OCI-LY7 (cell line): Measurements from ENCODE around the gene TNPO1.

ENCODE experiments used
- CTCF ChIP-seq: fragments of 200-600 bp; sonication (generic); conservative IDR thresholded peaks from 2 replicates; pipeline ENCODE4 v1.5.1; 2014; ENCODE audit warnings: mild to moderate bottlenecking, antibody characterized with exemption, low read length, moderate library complexity, mixed read lengths
- EZH2phosphoT487 ChIP-seq: fragments of 200-600 bp; sonication (generic); IDR thresholded peaks from 2 replicates; pipeline ENCODE4 v1.6.1; 2018; ENCODE audit warnings: low read depth, borderline replicate concordance, mild to moderate bottlenecking, mixed run types, antibody characterized with exemption, low read length, moderate library complexity, mixed read lengths

GRCh38 chr5:72955768-72956323 lies 139.4 kb downstream of the TNPO1 start, which contains the start of gene FCHO2:
- peak; percentile 83 for TF ChIP-seq CTCF
- TF ChIP-seq EZH2phosphoT487 = no peak
